HPDE6-E6E7 (cell line): Measurements from ENCODE around the gene NOS1.

ENCODE experiments used
- DNase-seq: peaks from one replicate; pipeline ENCODE4 v3.0.0; 2011; ENCODE audit warnings: missing footprints; ENCODE audit errors: extremely low spot score

The NOS1 gene

GRCh38 chr12:117363953-117364486 is 2.6 kb upstream of the NOS1 start:
- DNase-seq = no peak

- DNase-seq = no peak
Observed at GRCh38 chr12:117363056-117363662, 1.7 kb upstream of the NOS1 start.

- DNase-seq = no peak
Observed at GRCh38 chr12:117362391-117362790, 965 bp upstream of the NOS1 start.

- no peak for DNase-seq
Observed at GRCh38 chr12:117361905-117362304, 479 bp upstream of the NOS1 start.

- DNase-seq = no peak
Observed at GRCh38 chr12:117360551-117361346, 677 bp downstream of the NOS1 start.

- DNase-seq = no peak
Observed at GRCh38 chr12:117360222-117360550, 1.2 kb downstream of the NOS1 start.

- no peak for DNase-seq
Observed at GRCh38 chr12:117359029-117359845, 2.2 kb downstream of the NOS1 start.

GRCh38 chr12:117356048-117356447 is 5.4 kb downstream of the NOS1 start:
- no peak for DNase-seq

GRCh38 chr12:117352883-117353282 is 8.5 kb downstream of the NOS1 start:
- no peak for DNase-seq

- DNase-seq = no peak
Observed at GRCh38 chr12:117352206-117352605, 9.2 kb downstream of the NOS1 start.

GRCh38 chr12:117350140-117350539 is 11.3 kb downstream of the NOS1 start:
- no peak for DNase-seq

- DNase-seq = no peak
Observed at GRCh38 chr12:117347588-117347987, 13.8 kb downstream of the NOS1 start.

GRCh38 chr12:117344716-117345115 is 16.7 kb downstream of the NOS1 start:
- DNase-seq = no peak

GRCh38 chr12:117343849-117344248 is 17.6 kb downstream of the NOS1 start:
- no peak for DNase-seq

- no peak for DNase-seq
Observed at GRCh38 chr12:117343296-117343695, 18.1 kb downstream of the NOS1 start.

GRCh38 chr12:117342682-117343081 is 18.7 kb downstream of the NOS1 start:
- DNase-seq = no peak

- DNase-seq = no peak
Observed at GRCh38 chr12:117342247-117342646, 19.2 kb downstream of the NOS1 start.

- DNase-seq = no peak
Observed at GRCh38 chr12:117339104-117339503, 22.3 kb downstream of the NOS1 start.

GRCh38 chr12:117334855-117335587 is 26.4 kb downstream of the NOS1 start:
- DNase-seq = no peak

- DNase-seq = no peak
Observed at GRCh38 chr12:117334051-117334450, 27.4 kb downstream of the NOS1 start.

- DNase-seq = no peak
Observed at GRCh38 chr12:117333331-117333881, 28.0 kb downstream of the NOS1 start.
